RWPE1 (cell line): Measurements from ENCODE around the gene ZNF764.
"Not testable (repeated sequence)": the region's sequence is repeated elsewhere in the genome, so short reads cannot be mapped to it uniquely, and the experiment has no call there.

Experiments
- CTCF ChIA-PET: fragments of 350-600 bp; sonication (Branson Sonifier 250); formaldehyde crosslinking; extraction: SDS; loops from one replicate; lab custom pipeline; 2021; lab: Yijun Ruan, JAX
- POLR2A ChIA-PET: fragments of 400-600 bp; formaldehyde crosslinking; extraction: SDS; loops from one replicate; lab custom pipeline; 2020; ENCODE audit warnings: antibody characterized with exemption; ENCODE audit not compliant: low non-redundant PET; lab: Yijun Ruan, JAX
- DNase-seq: peaks from one replicate; pipeline ENCODE4 v3.0.0; 2012; ENCODE audit warnings: low spot score
- H3K27ac ChIP-seq: fragments of 450-650 bp; 2 replicates; pipeline ENCODE4 v1.5.1; 2017
- TF ChIP-seq, protein P1 (sequence below): fragments of 450-650 bp; conservative IDR thresholded peaks from 2 replicates; pipeline ENCODE4 v1.5.1; 2017; ENCODE audit warnings: low read depth, mild to moderate bottlenecking

The ZNF764 gene

DNA sequence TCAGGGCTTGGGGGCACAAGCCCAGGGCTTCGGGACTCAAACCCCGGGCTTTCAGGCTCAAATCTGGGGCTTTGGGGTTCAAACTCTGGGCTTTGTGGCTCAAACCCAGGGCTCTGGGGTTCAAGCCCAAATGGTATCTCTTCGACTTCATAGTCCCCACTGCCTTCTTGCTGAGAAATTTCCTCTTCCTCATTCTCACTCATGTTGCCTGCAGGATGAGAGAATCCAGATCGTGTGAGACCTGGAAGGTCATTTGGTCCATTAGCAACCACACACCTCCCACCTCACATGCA is 32.4 kb downstream of the ZNF764 start:
- ChIA-PET POLR2A (interaction anchor here (0.6 to 1.1 kb wide), 2 partner anchors 59 to 96 kb away, joined by 3 to 4 read pairs; partner anchors contain the start of gene DCTPP1), CTCF (interaction anchor here (0.6 to 0.7 kb wide), 2 partner anchors 10 to 59 kb away, joined by 3 to 4 read pairs; no protein-coding TSS in a partner anchor)
- H3K27ac ChIP-seq = peak overlapping the region; percentile 97
- DNase-seq = no peak
- TF ChIP-seq, protein P1, sequence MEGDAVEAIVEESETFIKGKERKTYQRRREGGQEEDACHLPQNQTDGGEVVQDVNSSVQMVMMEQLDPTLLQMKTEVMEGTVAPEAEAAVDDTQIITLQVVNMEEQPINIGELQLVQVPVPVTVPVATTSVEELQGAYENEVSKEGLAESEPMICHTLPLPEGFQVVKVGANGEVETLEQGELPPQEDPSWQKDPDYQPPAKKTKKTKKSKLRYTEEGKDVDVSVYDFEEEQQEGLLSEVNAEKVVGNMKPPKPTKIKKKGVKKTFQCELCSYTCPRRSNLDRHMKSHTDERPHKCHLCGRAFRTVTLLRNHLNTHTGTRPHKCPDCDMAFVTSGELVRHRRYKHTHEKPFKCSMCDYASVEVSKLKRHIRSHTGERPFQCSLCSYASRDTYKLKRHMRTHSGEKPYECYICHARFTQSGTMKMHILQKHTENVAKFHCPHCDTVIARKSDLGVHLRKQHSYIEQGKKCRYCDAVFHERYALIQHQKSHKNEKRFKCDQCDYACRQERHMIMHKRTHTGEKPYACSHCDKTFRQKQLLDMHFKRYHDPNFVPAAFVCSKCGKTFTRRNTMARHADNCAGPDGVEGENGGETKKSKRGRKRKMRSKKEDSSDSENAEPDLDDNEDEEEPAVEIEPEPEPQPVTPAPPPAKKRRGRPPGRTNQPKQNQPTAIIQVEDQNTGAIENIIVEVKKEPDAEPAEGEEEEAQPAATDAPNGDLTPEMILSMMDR = no peak

DNA sequence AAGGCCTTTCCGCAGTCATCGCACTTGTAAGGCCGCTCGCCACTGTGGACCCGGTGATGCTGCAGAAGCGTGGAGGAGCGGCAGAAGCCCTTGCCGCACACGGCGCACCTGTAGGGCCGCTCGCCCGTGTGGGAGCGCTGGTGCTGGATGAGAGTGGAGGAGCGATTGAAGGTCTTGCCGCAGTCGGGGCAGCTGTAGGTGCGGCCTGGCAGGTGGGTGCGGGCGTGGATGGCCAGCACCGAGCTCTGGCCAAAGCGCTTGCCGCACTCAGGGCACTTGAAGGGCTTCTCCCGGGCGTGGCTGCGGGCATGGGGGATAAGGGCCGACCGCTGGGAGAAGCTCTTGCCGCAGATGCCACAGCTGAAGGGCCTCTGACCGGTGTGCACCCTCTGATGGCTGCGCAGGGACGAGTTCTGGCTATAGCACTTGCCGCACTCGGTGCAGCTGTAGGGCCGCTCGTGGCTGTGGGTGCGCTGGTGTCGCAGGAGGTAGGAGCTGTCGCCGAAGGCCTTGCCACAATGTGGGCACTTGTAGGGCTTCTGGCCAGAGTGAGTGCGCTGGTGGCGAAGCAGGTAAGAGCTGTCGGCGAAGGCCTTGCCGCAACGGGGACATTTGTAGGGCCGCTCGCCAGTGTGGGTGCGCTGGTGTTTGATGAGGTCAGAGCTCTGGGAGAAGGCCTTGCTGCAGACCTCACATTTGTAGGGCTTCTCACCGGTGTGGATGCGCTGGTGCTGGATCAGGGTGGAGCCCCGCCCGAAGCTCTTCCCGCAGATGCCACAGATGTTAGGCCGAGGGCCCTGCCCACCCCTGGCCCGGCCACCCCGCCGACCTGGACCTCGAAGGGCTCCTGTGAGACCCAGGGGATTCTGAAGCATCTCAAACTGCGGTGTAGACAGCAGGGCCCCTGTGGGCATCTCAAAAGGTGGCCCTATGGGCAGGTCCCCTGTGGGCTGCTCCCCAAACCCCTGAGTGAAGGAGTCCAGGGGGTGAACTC is 33.3 kb downstream of the ZNF764 start:
- ChIA-PET POLR2A (interaction anchor here (0.6 to 1.1 kb wide), 4 partner anchors 11 to 95 kb away, joined by 3 to 4 read pairs (median 4); partner anchors contain the start of gene DCTPP1), CTCF (interaction anchor here (0.6 to 0.8 kb wide), 4 partner anchors 12 to 115 kb away, joined by 4 read pairs; no protein-coding TSS in a partner anchor)
- no peak for DNase-seq
- peak overlapping the region; percentile 97 for H3K27ac ChIP-seq
- TF ChIP-seq, protein P1 = no peak

DNA sequence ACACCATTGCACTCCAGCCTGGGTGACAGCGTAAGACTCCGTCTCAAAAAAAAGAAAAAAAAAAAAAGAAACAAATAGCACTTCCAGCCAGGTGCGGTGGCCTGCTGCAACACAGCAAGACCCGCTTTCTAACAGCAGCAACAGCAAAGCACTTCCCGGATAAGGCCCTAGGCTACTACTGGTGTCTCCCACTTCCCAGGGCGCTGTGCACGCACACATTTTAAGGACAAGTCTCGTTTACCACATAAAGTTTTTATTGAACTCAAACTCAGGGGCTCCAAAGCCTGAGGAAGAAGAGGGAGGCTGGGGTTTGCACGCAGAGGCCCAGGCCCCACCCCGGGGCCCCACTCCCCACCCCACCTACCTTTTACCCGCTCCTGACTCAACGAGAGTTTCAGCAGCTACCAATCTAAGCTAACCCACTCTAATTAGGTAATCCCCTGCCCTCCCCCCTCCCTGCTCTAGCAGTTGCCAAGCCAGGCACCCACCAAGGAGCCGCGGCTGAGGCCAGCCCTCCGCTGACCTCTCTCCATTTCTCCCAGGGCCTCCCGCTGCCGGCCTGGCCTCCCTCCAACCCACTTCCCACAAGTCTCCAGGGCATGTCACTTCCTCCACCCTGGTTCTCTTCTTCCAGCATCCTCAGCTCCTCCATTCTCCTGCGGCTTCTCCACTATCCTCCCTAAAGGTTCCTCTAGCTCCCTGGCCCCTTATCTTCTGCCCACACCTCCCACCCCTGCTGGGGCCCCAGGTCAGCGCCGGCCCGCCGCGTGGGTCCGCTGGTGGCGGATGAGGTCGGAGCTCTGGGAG is 34.2 kb downstream of the ZNF764 start:
- ChIA-PET CTCF (interaction anchor here (0.6 to 0.8 kb wide), 3 partner anchors 11 to 115 kb away, joined by 4 read pairs; no protein-coding TSS in a partner anchor), POLR2A (interaction anchor here (0.8 kb wide), 1 partner anchor 12 kb away, joined by 4 read pairs; no protein-coding TSS in a partner anchor)
- DNase-seq = no peak
- TF ChIP-seq, protein P1 = no peak
- H3K27ac ChIP-seq = peak overlapping the region; percentile 97

DNA sequence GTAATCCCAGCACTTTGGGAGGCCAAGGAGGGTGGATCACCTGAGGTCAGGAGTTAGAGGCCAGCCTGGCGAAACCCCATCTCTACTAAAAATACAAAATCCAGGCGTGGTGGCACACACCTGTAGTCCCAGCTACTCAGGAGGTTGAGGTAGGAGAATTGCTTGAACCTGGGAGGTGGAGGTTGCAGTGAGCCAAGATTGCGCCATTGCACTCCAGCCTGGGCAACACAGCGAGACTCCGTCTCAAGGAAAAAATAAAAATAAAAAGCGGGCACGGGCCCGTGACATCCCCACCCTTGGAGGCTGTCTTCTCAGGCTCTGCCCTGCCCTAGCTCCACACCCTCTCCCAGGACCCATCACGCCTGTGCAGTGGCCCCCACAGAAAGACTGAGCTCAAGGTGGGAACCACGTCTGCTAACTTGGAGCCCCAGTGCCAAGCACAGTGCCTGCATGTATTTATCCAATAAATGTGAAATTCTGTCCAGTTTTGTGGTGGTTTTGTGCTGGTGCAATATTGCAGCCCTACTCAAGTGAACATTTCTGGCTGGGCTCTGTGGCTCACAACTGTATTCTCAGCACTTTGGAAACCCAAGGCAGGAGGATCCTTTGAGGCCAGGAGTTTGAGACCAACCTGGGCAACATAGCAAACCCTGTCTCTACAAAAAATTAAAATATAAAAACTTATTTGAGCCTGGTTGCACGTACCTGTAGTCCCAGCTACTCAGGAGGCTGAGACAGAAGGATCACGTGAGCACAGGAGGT is 35.3 kb downstream of the ZNF764 start:
- peak overlapping the region; percentile 97 for H3K27ac ChIP-seq
- POLR2A ChIA-PET, DNase-seq: not testable (repeated sequence)
- CTCF ChIA-PET = interaction anchor here (0.7 kb wide), 1 partner anchor 369 kb away, joined by 4 read pairs; no protein-coding TSS in a partner anchor

DNA sequence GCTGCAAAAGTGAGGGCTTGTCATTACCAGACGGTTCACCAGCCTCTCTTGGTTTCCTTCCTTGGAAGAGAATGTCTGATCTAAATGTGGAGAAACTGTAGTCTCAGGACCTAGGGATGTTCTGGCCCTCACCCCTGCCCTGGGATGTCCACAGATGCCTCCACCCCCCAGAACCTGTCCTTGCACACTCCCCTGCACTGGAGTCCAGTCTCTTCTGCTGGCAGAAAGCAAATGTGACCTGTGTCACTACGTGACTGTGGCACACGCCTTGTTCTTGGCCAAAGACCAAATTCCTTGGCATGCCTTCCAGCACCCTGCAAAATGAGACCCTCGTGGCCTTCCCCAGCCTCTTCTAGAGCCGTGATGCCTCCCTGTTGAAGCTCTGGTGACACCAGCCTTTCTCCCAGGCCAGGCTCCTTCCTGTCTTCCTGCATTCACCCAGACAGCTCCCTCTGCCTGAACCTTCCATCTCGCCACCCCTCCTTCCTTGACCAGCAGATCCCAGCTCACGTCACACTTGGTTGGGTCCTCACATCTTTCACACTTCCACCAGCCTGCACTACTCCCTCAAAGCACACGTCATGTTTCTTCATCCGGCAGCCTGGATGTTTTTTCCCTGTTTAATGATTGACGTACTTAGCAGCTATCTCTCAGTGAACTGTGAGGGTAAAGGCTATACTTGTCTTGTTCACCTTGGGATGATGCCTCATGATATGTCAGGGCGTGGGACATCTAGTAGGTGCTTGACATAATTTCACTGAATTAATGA is 36.1 kb downstream of the ZNF764 start:
- TF ChIP-seq, protein P1 = no peak
- POLR2A ChIA-PET = no interaction called here
- no peak for DNase-seq
- CTCF ChIA-PET = interaction anchor here (0.7 kb wide), 1 partner anchor 92 kb away, joined by 3 read pairs; the partner anchor contains the start of gene DCTPP1
- H3K27ac ChIP-seq = peak overlapping the region; percentile 97; the same call in 1 of the 2 replicates

DNA sequence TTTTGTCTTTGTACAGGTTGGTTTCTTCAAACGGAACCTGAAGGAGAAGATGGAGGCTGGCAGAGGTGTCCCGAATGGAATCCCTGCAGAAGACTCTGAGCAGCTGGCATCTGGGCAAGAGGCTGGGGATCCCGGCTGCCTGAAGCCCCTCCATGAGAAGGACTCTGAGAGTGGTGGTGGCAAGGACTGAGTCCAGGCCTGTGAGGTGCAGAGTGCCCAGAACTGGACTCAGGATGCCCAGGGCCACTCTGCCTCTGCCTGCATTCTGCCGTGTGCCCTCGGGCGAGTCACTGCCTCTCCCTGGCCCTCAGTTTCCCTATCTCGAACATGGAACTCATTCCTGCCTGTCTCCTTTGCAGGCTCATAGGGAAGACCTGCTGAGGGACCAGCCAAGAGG is 36.7 kb downstream of the ZNF764 start:
- POLR2A ChIA-PET = interaction anchor here (0.7 kb wide), 1 partner anchor 22 kb away, joined by 3 read pairs; no protein-coding TSS in a partner anchor
- no peak for DNase-seq
- CTCF ChIA-PET = no interaction called here
- 0 out of 2 replicates have a peak overlapping the region, but pooled peaks have one; percentile 97 for H3K27ac ChIP-seq
- TF ChIP-seq, protein P1 = no peak
